OCI-M2 (cell line): Measurements from ENCODE around the gene CCL24.
"Not testable (repeated sequence)": the region's sequence is repeated elsewhere in the genome, so short reads cannot be mapped to it uniquely, and the experiment has no call there.

Experiments used
- DNase-seq: peaks from one replicate; lab custom pipeline; 2025; ENCODE audit not compliant: unreplicated experiment; lab: John Stamatoyannopoulos, UW

CCL24 gene

GRCh38 chr7:75788154-75788847 lies 25.3 kb downstream of the CCL24 start:
- DNase-seq = not testable (repeated sequence)

GRCh38 chr7:75783058-75783457 lies 30.5 kb downstream of the CCL24 start:
- not testable (repeated sequence) for DNase-seq

GRCh38 chr7:75780647-75781273 lies 32.8 kb downstream of the CCL24 start:
- DNase-seq = not testable (repeated sequence)

GRCh38 chr7:75779516-75779915 lies 34.1 kb downstream of the CCL24 start:
- DNase-seq = not testable (repeated sequence)

- not testable (repeated sequence) for DNase-seq
Observed at GRCh38 chr7:75779035-75779434, 34.6 kb downstream of the CCL24 start.

- DNase-seq = no peak
Observed at GRCh38 chr7:75776295-75776971, 37.2 kb downstream of the CCL24 start.

GRCh38 chr7:75773958-75774357 lies 39.6 kb downstream of the CCL24 start:
- DNase-seq = not testable (repeated sequence)

- no peak for DNase-seq
Observed at GRCh38 chr7:75772081-75773077, 41.2 kb downstream of the CCL24 start, which contains the start of gene CCL26. Gene CCL26, minus strand, starts transcription at chr7:75772211. Its CDS starts 35 bp downstream, at chr7:75772176.

- DNase-seq = no peak
Observed at GRCh38 chr7:75771224-75771623, 42.4 kb downstream of the CCL24 start.

- no peak for DNase-seq
Observed at GRCh38 chr7:75762350-75762917, 51.2 kb downstream of the CCL24 start.

GRCh38 chr7:75761801-75762200 lies 51.8 kb downstream of the CCL24 start:
- not testable (repeated sequence) for DNase-seq
